Measurements from ENCODE around the gene ENDOG.

DNA sequence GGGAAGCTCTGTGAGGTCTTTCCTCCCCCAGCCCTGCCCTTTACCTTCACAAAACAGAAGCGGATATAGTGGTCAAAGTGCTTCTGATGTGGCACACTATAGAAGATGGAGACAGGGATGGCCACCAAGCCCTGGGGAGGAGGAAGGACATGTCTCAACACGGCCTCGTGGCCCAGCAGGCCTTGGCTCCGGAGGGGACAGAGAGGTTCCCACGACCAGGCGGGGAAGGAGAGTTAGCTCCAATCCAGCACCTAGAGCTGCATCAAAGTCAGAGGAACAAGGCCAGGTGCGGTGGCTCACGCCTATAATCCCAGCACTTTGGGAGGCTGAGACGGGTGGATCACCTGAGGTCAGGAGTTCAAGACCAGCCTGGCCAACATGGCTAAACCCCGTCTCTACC lies 15.4 kb downstream of the ENDOG start:
- TF ChIP-seq EZH2 (IDR thresholded peaks at IDR 0.05; ENCODE audit: low read depth, unreplicated experiment): no peak
- TF ChIP-seq, protein P1, sequence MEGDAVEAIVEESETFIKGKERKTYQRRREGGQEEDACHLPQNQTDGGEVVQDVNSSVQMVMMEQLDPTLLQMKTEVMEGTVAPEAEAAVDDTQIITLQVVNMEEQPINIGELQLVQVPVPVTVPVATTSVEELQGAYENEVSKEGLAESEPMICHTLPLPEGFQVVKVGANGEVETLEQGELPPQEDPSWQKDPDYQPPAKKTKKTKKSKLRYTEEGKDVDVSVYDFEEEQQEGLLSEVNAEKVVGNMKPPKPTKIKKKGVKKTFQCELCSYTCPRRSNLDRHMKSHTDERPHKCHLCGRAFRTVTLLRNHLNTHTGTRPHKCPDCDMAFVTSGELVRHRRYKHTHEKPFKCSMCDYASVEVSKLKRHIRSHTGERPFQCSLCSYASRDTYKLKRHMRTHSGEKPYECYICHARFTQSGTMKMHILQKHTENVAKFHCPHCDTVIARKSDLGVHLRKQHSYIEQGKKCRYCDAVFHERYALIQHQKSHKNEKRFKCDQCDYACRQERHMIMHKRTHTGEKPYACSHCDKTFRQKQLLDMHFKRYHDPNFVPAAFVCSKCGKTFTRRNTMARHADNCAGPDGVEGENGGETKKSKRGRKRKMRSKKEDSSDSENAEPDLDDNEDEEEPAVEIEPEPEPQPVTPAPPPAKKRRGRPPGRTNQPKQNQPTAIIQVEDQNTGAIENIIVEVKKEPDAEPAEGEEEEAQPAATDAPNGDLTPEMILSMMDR (conservative IDR thresholded peaks at IDR 0.05; ENCODE audit: low read depth in 2 of 2): no peak
- no peak for TF ChIP-seq REST (IDR thresholded peaks at IDR 0.05; ENCODE audit: unreplicated experiment)
- no peak for TF ChIP-seq POLR2AphosphoS5 (IDR thresholded peaks at IDR 0.05; ENCODE audit: low read depth)
- no peak for TF ChIP-seq JUNB (IDR thresholded peaks at IDR 0.05; ENCODE audit: unreplicated experiment)
- no peak for TF ChIP-seq STAT1 (IDR thresholded peaks at IDR 0.05; ENCODE audit: unreplicated experiment)

All from GM23338 (cell line).